ENCODE measurements around the gene DNM1. TPM values are rescaled to one million over a fixed set of nuclear protein-coding genes. Genes with fewer than 3 reads are reported as not detected.

DNM1 gene
- total RNA-seq, 2 donors from 2014 or later = 2.0 to 7.7 TPM

GRCh38 chr9:128211981-128212281 is 8.8 kb downstream of the DNM1 start:
- Histone ChIP-seq H3K36me3 (no peaks in the 10 kb centered on the region), H3K27ac (no peak overlapping the region), H3K4me3 (no peak overlapping the region), H3K27me3 (replicated peaks; ENCODE audit: insufficient read depth) (no peaks in the 10 kb centered on the region), H3K4me1 (replicated peaks) (no peaks in the 10 kb centered on the region), H3K9me3 (no peaks in the 10 kb centered on the region)
- intact Hi-C loops (cut with DNase I) = no loop called here
- 74% methylated on average over 2 of the region's 2 CpGs for WGBS
- TF ChIP-seq CTCF (IDR thresholded peaks at IDR 0.05) (no peak), POLR2AphosphoS5 (IDR thresholded peaks at IDR 0.05) (no peak), POLR2A (IDR thresholded peaks at IDR 0.05) (no peak)
- DNase-seq (ENCODE audit: low spot score) = no peak

GRCh38 chr9:128213746-128214497 is 10.7 kb downstream of the DNM1 start:
- no peak overlapping the region for H3K27ac ChIP-seq
- H3K36me3 ChIP-seq = no peaks in the 10 kb centered on the region
- no peaks in the 10 kb centered on the region for H3K9me3 ChIP-seq
- no peak for TF ChIP-seq POLR2A (IDR thresholded peaks at IDR 0.05)
- TF ChIP-seq CTCF (IDR thresholded peaks at IDR 0.05) = no peak
- TF ChIP-seq POLR2AphosphoS5 (IDR thresholded peaks at IDR 0.05) = no peak
- no peaks in the 10 kb centered on the region for H3K4me1 ChIP-seq (replicated peaks)
- intact Hi-C loops (cut with DNase I) = no loop called here
- WGBS = 84% methylated on average over 12 of the region's 12 CpGs
- H3K4me3 ChIP-seq = no peak overlapping the region
- no peaks in the 10 kb centered on the region for H3K27me3 ChIP-seq (replicated peaks; ENCODE audit: insufficient read depth)
- no peak for DNase-seq (ENCODE audit: low spot score)

DNA sequence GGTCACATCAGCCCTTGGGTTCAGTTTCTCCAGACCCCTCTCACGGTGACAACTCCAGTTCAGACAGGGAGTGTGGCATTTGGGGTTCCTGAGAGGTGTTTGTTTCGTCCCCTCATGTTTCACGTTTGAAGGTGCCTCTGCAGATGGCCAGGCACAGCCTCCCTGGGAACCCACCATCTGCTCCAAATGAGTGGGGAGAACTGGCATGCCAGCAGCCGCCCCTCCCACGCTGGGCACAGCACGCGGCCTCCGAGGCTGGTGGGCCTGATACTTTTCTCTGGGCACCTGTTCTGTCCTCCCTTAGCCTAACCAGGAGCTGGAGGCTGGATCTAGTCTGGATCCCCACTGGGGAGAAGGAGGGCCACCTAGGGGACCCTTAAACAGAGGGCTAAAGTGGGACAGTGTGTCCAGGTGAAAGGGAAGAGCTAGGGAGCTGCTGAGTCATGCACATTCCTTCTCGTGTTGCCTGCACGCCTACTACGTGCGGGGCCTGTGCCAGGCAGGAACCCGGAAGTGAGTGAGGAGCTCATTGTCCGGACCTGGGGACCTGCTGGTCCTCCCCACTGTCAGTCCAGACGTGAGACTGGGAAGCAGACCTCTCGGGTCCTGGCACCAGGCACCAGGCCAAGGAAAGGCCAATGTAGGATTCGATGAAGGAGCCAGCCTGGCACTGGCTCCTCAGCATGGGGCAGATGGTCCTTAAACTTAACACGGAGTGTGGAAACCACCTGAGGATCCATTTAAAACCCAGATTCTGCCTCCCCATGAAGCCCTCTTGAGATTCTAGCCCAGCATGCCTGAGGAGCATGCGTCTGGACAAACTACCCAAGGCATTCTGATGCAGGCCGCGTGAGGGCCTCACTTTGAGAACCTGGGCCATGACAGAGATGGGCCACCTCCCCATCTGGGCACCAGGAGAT is 11.7 kb downstream of the DNM1 start:
- H3K36me3 ChIP-seq = no peaks in the 10 kb centered on the region
- no peaks in the 10 kb centered on the region for H3K4me1 ChIP-seq (replicated peaks)
- H3K27ac ChIP-seq = no peak overlapping the region
- no peaks in the 10 kb centered on the region for H3K9me3 ChIP-seq
- no peak overlapping the region for H3K4me3 ChIP-seq
- H3K27me3 ChIP-seq (replicated peaks; ENCODE audit: insufficient read depth) = no peaks in the 10 kb centered on the region
- TF ChIP-seq POLR2AphosphoS5 (IDR thresholded peaks at IDR 0.05) = no peak
- TF ChIP-seq POLR2A (IDR thresholded peaks at IDR 0.05) = no peak
- no peak for TF ChIP-seq CTCF (IDR thresholded peaks at IDR 0.05)
- 66% methylated on average over 21 of the region's 21 CpGs for WGBS
- intact Hi-C loops (cut with DNase I) = no loop called here
- no peak for DNase-seq (ENCODE audit: low spot score)

DNA sequence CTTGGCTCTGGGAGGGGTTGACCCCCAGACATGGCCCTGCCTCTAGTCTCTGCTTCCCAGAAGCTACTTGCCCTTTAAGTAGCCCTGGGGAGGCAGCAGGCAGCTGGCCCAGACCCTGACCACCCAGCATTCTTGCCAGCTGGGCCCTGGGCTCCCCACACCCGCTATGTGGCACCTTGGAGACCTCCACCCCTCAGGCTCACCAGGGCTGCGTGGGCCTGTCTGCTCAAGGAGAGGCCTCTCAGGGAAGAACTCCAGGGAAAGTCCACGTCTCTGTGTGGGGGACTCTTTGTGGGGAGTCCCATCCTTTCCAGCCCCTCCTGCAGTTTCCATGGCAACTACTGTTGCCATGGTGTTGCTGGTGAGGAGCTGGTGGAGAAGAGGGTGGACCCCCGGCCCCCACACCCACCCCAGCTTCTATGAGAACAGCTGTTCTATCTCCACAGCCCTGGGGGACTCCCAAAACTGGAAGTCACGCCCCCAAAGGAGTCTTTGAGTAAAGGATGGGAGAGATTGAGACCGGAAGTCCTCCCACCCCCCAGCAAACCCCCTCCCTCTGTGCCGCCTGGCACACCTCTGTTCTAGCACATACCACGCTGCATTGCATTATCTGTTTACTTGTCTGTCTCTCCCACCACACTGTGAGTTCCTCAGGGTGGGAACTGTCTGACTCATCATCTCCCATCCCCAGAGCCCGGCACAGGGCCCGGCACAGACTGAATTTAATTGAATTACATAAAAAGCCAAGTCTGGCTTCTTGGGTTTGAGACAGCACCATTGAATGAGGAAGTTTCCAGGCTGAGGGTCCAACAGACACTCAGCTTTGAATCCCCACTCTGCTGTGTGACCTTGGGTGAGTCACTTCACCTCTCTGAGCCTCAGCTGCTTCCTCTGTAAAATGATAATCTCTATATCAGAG is 12.6 kb downstream of the DNM1 start:
- peak overlapping the region in 1 of 2 donors; percentile 25 for H3K27ac ChIP-seq
- intact Hi-C loops (cut with DNase I) = no loop called here
- H3K4me1 ChIP-seq (replicated peaks) = no peaks in the 10 kb centered on the region
- no peaks in the 10 kb centered on the region for H3K27me3 ChIP-seq (replicated peaks; ENCODE audit: insufficient read depth)
- no peak for DNase-seq (ENCODE audit: low spot score)
- H3K9me3 ChIP-seq = no peaks in the 10 kb centered on the region
- TF ChIP-seq CTCF (IDR thresholded peaks at IDR 0.05) (no peak), POLR2AphosphoS5 (IDR thresholded peaks at IDR 0.05) (no peak), POLR2A (IDR thresholded peaks at IDR 0.05) (no peak)
- H3K4me3 ChIP-seq = no peak overlapping the region
- 50% methylated on average over 9 of the region's 10 CpGs for WGBS
- H3K36me3 ChIP-seq = no peaks in the 10 kb centered on the region

All from prostate gland (tissue), 2 donors.